ENCODE results near the gene CASP8AP2.
"Not testable (repeated sequence)": the region's sequence is repeated elsewhere in the genome, so short reads cannot be mapped to it uniquely, and the experiment has no call there.

Gene CASP8AP2

GRCh38 chr6:89895276-89895874, 65.7 kb downstream of the CASP8AP2 start:
- Histone ChIP-seq H2AFZ (ENCODE audit: low read length) (no peak overlapping the region), H3K4me1 (ENCODE audit: insufficient read depth, low read length, severe bottlenecking) (no peaks in the 10 kb centered on the region), H3K9me3 (ENCODE audit: low read length) (no peaks in the 10 kb centered on the region), H3K9ac (ENCODE audit: low read length) (no peak overlapping the region), H3K27me3 (ENCODE audit: insufficient read depth, low read length) (no peaks in the 10 kb centered on the region), H3K79me2 (ENCODE audit: insufficient read depth, low read length) (no peaks in the 10 kb centered on the region), H3F3A (ENCODE audit: insufficient read depth, low read length) (no peaks in the 10 kb centered on the region), H3K4me2 (ENCODE audit: low read length) (no peak overlapping the region), H3K27ac (ENCODE audit: low read depth, low read length, poor library complexity, severe bottlenecking) (no peak overlapping the region), H3K4me3 (ENCODE audit: low read depth, low read length, poor library complexity, severe bottlenecking) (no peak overlapping the region), H3K9me2 (ENCODE audit: low read depth, low read length) (no peaks in the 10 kb centered on the region), H4K20me1 (ENCODE audit: insufficient read depth, low read length) (no peaks in the 10 kb centered on the region), H3K36me3 (ENCODE audit: insufficient read depth, low read length) (no peaks in the 10 kb centered on the region)
- no peak for TF ChIP-seq EZH2 (IDR thresholded peaks at IDR 0.05; ENCODE audit: borderline replicate concordance, low read length)

- H3K36me3 ChIP-seq (ENCODE audit: insufficient read depth, low read length); H4K20me1 ChIP-seq (ENCODE audit: insufficient read depth, low read length); H3K4me3 ChIP-seq (ENCODE audit: low read depth, low read length, poor library complexity, severe bottlenecking); H3F3A ChIP-seq (ENCODE audit: insufficient read depth, low read length); H3K27me3 ChIP-seq (ENCODE audit: insufficient read depth, low read length); H3K4me2 ChIP-seq (ENCODE audit: low read length); H3K9me3 ChIP-seq (ENCODE audit: low read length); H2AFZ ChIP-seq (ENCODE audit: low read length); H3K9ac ChIP-seq (ENCODE audit: low read length); H3K4me1 ChIP-seq (ENCODE audit: insufficient read depth, low read length, severe bottlenecking); H3K9me2 ChIP-seq (ENCODE audit: low read depth, low read length); H3K79me2 ChIP-seq (ENCODE audit: insufficient read depth, low read length); H3K27ac ChIP-seq (ENCODE audit: low read depth, low read length, poor library complexity, severe bottlenecking): not testable (repeated sequence)
Observed at GRCh38 chr6:89910001-89910901, 80.6 kb downstream of the CASP8AP2 start.

- Histone ChIP-seq H3K9ac (ENCODE audit: low read length) (no peak overlapping the region), H2AFZ (ENCODE audit: low read length) (no peak overlapping the region), H4K20me1 (ENCODE audit: insufficient read depth, low read length) (no peaks in the 10 kb centered on the region), H3K9me2 (ENCODE audit: low read depth, low read length) (no peaks in the 10 kb centered on the region), H3F3A (ENCODE audit: insufficient read depth, low read length) (no peaks in the 10 kb centered on the region), H3K27me3 (ENCODE audit: insufficient read depth, low read length) (no peaks in the 10 kb centered on the region), H3K27ac (ENCODE audit: low read depth, low read length, poor library complexity, severe bottlenecking) (no peak overlapping the region), H3K4me2 (ENCODE audit: low read length) (no peak overlapping the region), H3K9me3 (ENCODE audit: low read length) (no peaks in the 10 kb centered on the region; the same call in 1 of the 2 replicates), H3K79me2 (ENCODE audit: insufficient read depth, low read length) (no peaks in the 10 kb centered on the region), H3K36me3 (ENCODE audit: insufficient read depth, low read length) (no peaks in the 10 kb centered on the region; the same call in 1 of the 2 replicates), H3K4me1 (ENCODE audit: insufficient read depth, low read length, severe bottlenecking) (no peaks in the 10 kb centered on the region), H3K4me3 (ENCODE audit: low read depth, low read length, poor library complexity, severe bottlenecking) (no peak overlapping the region)
- TF ChIP-seq EZH2 (IDR thresholded peaks at IDR 0.05; ENCODE audit: borderline replicate concordance, low read length) (no peak), CTCF (IDR thresholded peaks at IDR 0.05; ENCODE audit: low read length) (no peak)
Observed at GRCh38 chr6:89910902-89911240, 81.2 kb downstream of the CASP8AP2 start.

- Histone ChIP-seq H3K27ac (ENCODE audit: low read depth, low read length, poor library complexity, severe bottlenecking) (no peak overlapping the region), H3K79me2 (ENCODE audit: insufficient read depth, low read length) (no peaks in the 10 kb centered on the region), H3K27me3 (ENCODE audit: insufficient read depth, low read length) (no peaks in the 10 kb centered on the region), H3K4me1 (ENCODE audit: insufficient read depth, low read length, severe bottlenecking) (no peaks in the 10 kb centered on the region), H3F3A (ENCODE audit: insufficient read depth, low read length) (no peaks in the 10 kb centered on the region), H3K9me3 (ENCODE audit: low read length) (peaks cover 4% of the 10 kb centered on the region), H4K20me1 (ENCODE audit: insufficient read depth, low read length) (no peaks in the 10 kb centered on the region), H3K36me3 (ENCODE audit: insufficient read depth, low read length) (no peaks in the 10 kb centered on the region; the same call in 1 of the 2 replicates), H3K4me3 (ENCODE audit: low read depth, low read length, poor library complexity, severe bottlenecking) (no peak overlapping the region), H3K9me2 (ENCODE audit: low read depth, low read length) (no peaks in the 10 kb centered on the region), H3K4me2 (ENCODE audit: low read length) (no peak overlapping the region), H2AFZ (ENCODE audit: low read length) (no peak overlapping the region), H3K9ac (ENCODE audit: low read length) (no peak overlapping the region)
- TF ChIP-seq CTCF (IDR thresholded peaks at IDR 0.05; ENCODE audit: low read length), result no peak
- TF ChIP-seq EZH2 (IDR thresholded peaks at IDR 0.05; ENCODE audit: borderline replicate concordance, low read length), result no peak
Observed at GRCh38 chr6:89916136-89916920, 86.6 kb downstream of the CASP8AP2 start.

Measured in OCI-LY1 (cell line).